HPDE6-E6E7 (cell line): ENCODE measurements around the gene CFAP58.

Experiments used
- DNase-seq: peaks from one replicate; pipeline ENCODE4 v3.0.0; 2011; ENCODE audit warnings: missing footprints; ENCODE audit errors: extremely low spot score

CFAP58 gene

DNA sequence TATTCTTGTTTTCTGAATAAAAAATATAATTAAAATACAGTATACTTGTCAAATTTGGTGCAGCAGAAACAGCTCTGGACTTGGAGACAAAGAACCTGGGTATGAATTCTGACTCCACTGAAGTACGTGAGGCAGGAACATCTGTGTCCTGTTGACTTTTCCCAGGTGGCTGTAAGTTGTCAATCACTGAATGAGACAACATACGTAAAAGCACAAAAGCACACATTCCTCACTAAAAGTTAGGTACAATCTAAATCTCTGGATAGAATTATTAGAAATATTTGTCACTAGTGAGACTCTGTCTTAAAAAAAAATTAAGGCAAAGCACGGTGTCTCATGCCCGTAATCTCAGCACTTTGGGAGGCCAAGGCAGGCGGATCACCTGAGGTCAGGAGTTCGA lies 18.1 kb downstream of the CFAP58 start:
- no peak for DNase-seq

- DNase-seq, result no peak
Observed at GRCh38 chr10:104374591-104374990, 21.0 kb downstream of the CFAP58 start.

DNA sequence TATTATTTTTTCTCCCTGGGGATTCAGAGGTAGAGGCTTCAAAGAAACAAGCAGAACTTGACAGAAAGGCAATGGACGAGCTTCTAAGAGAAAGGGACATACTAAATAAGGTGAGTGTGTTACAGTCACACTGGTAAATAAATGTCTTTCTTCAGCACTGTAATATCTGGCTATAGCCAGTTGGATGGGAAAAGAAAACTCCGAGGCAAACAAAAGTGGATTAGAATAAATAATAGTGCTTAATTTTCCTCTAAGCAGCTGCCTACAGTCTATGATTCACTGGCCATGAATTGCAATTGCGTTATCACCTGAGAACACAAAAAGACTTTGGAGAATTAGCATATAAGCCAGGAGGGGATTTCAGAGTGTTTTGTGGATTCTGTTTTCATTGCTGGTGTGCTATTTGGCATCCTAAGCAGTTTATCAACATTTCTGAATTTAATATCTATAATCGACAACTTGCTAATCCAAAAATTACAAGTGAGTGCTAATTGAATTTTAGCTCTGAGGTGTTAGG lies 23.2 kb downstream of the CFAP58 start:
- DNase-seq, result no peak

DNA sequence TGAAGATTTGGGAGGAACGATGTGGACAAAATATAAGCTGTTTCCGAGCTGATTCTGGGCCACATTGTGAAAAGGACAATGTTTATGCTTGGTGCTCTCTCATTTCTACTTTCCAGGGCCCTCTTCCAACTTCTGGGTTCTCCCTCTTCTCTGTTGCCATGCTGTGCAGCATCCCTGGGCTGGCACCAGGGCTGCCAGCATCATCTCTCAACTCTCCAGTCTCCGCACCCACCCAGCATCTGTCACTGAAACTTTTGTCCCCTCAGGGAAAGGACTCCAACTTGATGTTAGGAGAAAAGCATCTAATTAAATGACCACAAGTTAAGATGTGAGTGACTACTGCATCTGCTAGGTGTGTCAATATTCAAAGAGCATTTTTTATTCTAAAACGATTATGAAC lies 26.7 kb downstream of the CFAP58 start:
- no peak for DNase-seq

GRCh38 chr10:104387130-104387888 lies 33.7 kb downstream of the CFAP58 start:
- DNase-seq, result no peak

DNA sequence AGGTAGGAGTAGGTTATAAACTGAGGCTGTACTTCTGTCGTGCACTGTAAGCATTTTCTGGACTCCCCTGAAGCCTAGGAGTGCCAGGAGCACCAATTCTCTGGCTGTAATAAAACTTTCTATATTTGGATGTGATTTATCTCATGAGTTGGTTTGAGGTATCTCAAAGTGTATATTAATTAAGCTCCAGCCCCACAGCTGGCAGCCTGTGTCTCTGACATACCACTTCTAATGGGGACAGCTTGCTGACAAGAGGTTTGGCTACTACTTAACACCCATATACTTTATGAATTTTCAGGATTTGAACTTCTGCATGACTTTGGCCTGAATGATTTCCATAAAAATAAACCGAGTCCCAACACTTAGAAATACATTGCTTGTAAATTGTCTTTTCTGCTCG lies 35.2 kb downstream of the CFAP58 start:
- DNase-seq, result no peak

DNA sequence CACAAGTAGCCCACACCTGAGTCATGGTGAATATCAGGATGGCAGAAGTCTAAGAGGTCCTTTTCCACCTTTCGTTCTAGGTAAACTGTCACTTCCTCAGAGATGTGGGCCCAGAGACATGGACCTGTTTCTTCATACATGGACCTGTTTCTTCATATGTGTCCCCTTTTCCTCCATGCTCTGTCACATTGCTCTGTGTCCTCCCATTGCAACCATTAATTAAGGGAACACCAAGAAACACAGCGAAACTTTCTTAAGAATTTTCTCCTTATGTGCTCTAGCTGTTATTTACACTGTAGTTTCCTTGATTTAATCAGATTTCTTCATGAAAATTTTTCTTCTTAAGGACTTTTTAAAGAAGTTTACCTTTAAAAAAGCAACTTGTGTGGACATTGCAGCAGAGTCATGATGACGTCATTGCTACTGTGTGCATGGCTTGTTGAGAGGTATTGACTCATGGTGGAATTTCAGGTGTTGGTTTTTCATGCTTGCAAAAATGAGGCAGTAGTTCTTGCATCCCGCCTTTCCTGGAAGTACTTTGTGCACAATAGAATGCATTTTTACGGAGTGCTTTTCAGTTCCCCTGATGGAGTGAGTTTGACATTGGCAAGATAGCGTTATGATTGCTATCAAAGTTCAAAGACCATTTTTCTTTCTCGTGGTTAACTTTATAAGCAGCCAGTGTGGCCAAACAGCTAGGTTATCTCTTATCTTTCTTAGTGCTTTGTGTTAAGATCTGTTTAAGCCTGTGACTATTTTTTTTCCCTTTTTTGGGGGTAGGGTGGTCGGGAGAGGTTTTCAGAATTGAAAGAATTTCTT lies 37.7 kb downstream of the CFAP58 start:
- peak; percentile 50 for DNase-seq

GRCh38 chr10:104391969-104392296 lies 38.3 kb downstream of the CFAP58 start:
- no peak for DNase-seq

GRCh38 chr10:104393387-104393786 lies 39.8 kb downstream of the CFAP58 start:
- DNase-seq, result no peak

- DNase-seq, result no peak
Observed at GRCh38 chr10:104396581-104396980, 42.9 kb downstream of the CFAP58 start.

- no peak for DNase-seq
Observed at GRCh38 chr10:104403636-104404035, 50.0 kb downstream of the CFAP58 start.

- no peak for DNase-seq
Observed at GRCh38 chr10:104406715-104407650, 53.4 kb downstream of the CFAP58 start.

- DNase-seq, result no peak
Observed at GRCh38 chr10:104413528-104413927, 59.9 kb downstream of the CFAP58 start.

DNA sequence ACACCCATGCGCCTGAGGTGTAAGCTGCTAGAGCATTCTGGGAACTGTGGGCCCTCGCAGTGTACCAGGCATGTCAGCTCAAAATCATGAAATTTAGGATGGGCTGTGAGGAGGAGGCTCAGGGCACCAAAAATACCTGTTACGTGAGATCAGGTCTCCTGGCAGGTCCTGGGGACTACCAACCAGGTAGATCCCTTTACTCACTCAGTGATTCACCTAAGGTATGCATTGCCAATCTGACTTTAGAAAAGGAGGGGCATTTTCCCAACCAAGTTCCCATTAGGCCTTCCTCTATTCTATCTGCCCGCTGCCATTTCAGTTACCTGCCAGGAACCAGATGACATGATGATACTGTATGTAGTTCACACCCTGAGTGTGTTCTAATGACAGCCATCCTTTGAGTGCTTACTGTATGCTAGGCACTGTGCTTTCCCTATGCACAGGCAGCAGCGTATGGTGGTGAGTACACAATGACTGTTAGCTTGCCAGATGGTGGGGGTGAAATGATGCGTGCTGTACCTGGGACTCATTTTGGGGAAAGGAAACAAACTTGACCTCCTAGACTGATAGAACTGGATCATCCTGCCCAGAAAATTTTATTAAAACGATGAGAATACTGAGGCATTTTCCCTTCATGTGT lies 62.0 kb downstream of the CFAP58 start:
- no peak for DNase-seq

DNA sequence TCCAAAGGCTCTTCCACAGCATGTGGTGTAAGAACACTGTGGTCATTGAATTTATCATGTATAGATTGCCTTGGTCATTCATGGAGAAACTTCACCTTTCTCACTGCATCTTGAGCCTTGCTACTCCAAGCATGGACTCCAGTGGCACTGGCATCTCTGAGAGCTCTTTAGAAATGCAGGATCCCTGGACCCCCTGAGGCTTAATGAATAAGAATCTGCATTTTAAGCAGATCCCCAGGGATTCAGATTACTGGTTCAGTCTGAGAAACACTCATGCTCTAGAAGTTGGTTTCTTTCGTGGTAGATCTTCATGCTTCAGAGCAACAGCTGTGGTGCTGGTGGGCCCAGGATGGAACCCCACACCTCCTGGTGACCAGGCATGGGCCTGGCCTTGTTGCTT lies 63.2 kb downstream of the CFAP58 start:
- DNase-seq, result no peak

DNA sequence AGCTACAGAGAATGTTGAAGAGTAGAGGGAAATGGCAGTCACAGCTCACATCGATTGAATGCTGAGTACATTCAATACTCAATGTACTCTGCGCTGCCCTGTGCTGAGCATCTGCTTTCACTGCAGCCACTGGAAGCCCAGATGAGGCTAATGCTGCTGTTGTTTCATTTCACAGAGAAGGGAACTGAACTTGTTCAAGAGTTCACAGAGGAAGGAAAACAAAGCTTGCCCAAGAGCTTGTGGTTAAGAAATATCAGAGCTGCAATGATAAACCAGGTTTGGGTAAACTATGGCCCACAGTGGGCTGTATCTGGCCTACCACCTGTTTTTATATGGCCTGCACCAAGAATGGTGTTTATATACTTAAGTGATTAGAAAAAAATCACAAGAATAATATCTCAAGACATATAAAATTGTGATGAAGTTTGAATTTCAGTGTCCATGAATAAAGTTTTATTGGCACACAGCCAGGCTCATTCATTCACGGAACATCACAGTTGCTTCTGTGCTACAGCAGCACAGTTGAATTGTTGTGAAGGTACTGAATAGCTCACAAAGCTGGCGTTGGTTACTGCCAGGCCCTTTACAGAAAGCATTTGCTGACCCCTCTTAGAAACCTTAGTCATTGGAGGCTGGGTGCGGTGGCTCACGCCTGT lies 64.1 kb downstream of the CFAP58 start:
- no peak for DNase-seq

DNA sequence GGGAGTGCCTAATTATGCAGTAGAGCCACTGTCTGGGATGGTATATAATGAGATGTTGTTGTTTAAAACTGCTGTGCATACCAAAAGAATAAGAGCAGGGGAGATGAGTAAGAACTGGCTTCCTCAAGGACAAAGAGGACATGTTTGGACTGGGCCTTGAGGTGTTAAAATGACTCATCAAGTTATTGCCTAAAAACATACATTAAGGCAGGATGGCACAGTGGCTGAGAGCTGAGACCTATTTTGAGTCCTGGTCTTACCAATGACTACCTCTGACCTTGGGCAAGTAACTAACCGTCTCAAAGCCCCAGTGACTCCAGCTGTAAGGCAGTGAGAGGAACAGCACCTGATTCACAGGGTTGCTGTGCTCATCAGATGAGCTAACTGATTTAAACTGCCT lies 71.1 kb downstream of the CFAP58 start:
- DNase-seq, result peak; percentile 67

DNA sequence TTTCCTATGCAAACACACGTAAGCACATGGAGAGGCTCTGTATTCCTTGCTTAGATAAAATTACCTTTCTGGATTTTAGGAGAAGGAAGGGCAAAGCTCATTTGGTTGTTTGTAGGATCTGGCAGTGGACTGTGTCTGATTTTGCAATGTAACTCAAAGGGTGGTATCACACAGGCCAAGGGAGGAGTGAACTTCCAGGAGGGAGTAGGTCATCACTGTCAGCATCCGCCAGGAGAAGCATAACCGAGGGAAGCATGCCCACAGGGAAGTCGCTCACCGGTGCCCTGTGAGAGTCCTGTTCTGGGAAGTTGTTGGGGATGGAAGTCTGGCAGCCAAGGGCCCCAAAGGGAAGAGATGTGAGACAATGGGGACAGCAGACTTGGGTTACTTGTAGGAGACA lies 74.4 kb downstream of the CFAP58 start:
- DNase-seq, result no peak

- no peak for DNase-seq
Observed at GRCh38 chr10:104429846-104430245, 76.2 kb downstream of the CFAP58 start.

DNA sequence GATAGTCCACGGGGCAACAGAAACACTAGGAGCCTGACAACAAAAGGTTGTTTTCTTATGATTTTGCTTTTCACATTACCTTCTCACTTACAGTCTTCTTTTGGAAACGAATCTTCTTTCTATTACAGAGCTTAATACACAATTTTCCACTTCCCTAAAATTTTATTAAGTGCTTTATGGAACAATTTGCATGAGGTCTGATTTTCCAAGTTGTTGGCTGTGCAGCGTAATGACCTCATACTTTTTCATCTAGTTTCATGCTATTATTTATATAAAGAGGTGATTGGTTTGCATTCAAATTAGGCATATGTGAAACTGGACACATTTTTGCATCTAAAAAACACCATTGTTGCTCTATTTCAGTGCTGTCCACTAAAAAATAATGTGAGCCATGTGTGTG lies 76.7 kb downstream of the CFAP58 start:
- no peak for DNase-seq

DNA sequence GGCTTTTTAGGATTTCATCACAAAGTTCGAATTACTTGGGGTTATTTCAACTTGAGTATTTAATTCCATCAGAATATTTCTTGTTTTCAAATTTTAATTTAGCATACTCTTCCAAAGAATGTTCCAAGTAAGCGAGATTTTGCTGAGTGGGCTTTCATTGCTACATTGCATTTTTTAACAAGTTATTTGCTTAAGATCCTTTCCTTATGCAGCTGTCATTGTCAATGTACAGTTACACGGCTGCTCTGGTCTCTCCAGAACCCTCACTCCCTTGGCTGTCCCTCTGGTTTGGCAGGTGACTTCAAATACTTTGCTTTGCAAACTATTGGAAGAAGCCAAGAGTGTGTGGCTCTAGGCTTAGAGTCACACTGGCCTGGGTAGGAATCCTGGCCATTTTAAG lies 80.0 kb downstream of the CFAP58 start:
- DNase-seq, result no peak
